A549 (cell line): ENCODE results near the gene MFAP4. TPM values are rescaled to one million over a fixed set of nuclear protein-coding genes. Genes with fewer than 3 reads are reported as not detected.
A peak's percentile ranks its signal among the peaks of the same experiment; 100 is the strongest.

Experiments used
- ATAC-seq, 2 experiments: fragments of 200-7000 bp in 1 of 2; fragments of >200 bp in 1 of 2; cut with Nextera tagmentation in 1 of 2; cut with Tn5 transposase in 1 of 2; 3 replicates each; pipeline versions ENCODE4 v1.8.0 to v1.9.1; 2018 to 2020; ENCODE audit warnings: mild to moderate bottlenecking in 1 of 2, moderate library complexity in 1 of 2
- CTCF ChIA-PET: fragments of 300-600 bp; sonication (Branson Sonifier 250); formaldehyde crosslinking; extraction: SDS; loops from one replicate; lab custom pipeline; 2021; ENCODE audit warnings: antibody characterized with exemption, inconsistent platforms; lab: Yijun Ruan, JAX
- POLR2A ChIA-PET: fragments of 350-600 bp; formaldehyde crosslinking; extraction: SDS; loops from one replicate; lab custom pipeline; 2021; ENCODE audit warnings: antibody characterized with exemption, inconsistent platforms; lab: Yijun Ruan, JAX
- DNase-seq, 2 experiments: peaks; one replicate each; pipeline versions ENCODE4 v3.0.0 to v3.0.0-alpha.2; 2011 to 2016; ENCODE audit warnings: low read depth in 1 of 2, low spot score in 1 of 2
- FAIRE-seq: peaks from 2 replicates; lab custom pipeline; 2011; peaks lifted over from hg19 to GRCh38; lab: Jason Lieb, UNC
- H3K27ac ChIP-seq, 2 experiments: fragments of >200 bp; sonication (Bioruptor Twin); formaldehyde crosslinking; 3 replicates each; pipeline ENCODE4 v1.5.1; 2016 to 2017
- H3K4me1 ChIP-seq: fragments of >200 bp; sonication (Bioruptor Twin); formaldehyde crosslinking; 3 replicates; pipeline ENCODE4 v1.6.1; 2016
- H3K4me2 ChIP-seq: fragments of >200 bp; sonication (Bioruptor Twin); formaldehyde crosslinking; 3 replicates; pipeline ENCODE4 v1.6.1; 2016
- H3K4me3 ChIP-seq: fragments of >200 bp; sonication (Bioruptor Twin); formaldehyde crosslinking; 3 replicates; pipeline ENCODE4 v1.5.1; 2016
- H3K9me3 ChIP-seq: fragments of >200 bp; sonication (Bioruptor Twin); formaldehyde crosslinking; 3 replicates; pipeline ENCODE4 v1.6.1; 2016
- CEBPB ChIP-seq, 2 experiments: fragments of >200 bp in 1 of 2; sonication (Bioruptor Twin) in 1 of 2; formaldehyde crosslinking in 1 of 2; IDR thresholded peaks; 2 replicates each; pipeline ENCODE4 v1.6.1; 2012 to 2016
- EHMT2 ChIP-seq: fragments of 200-600 bp; sonication (generic); IDR thresholded peaks from 2 replicates; pipeline ENCODE4 v1.6.1; 2016; ENCODE audit warnings: antibody characterized with exemption, low read depth, mild to moderate bottlenecking, moderate library complexity
- FOSL2 ChIP-seq, 2 experiments: fragments of 450-650 bp in 1 of 2; fragments of >200 bp in 1 of 2; sonication (Bioruptor Twin) in 1 of 2; formaldehyde crosslinking; IDR thresholded peaks; 2 replicates each; pipeline versions ENCODE4 v1.5.0 to v1.6.1; 2016 to 2020; ENCODE audit warnings: mild to moderate bottlenecking in 1 of 2, moderate library complexity in 1 of 2
- FOXS1 ChIP-seq: fragments of 250-450 bp; sonication (Bioruptor Pico); IDR thresholded peaks from 2 replicates; pipeline ENCODE4 v1.5.0; 2020; ENCODE audit warnings: mild to moderate bottlenecking, moderate library complexity
- HDAC2 ChIP-seq: fragments of 200-600 bp; sonication (generic); IDR thresholded peaks from 2 replicates; pipeline ENCODE4 v1.6.1; 2016
- HOXA7 ChIP-seq: fragments of 250-450 bp; sonication (Bioruptor Pico); IDR thresholded peaks from 2 replicates; pipeline ENCODE4 v1.5.0; 2020; ENCODE audit warnings: mild to moderate bottlenecking, moderate library complexity
- JUNB ChIP-seq: fragments of >200 bp; sonication (Bioruptor Twin); formaldehyde crosslinking; IDR thresholded peaks from 2 replicates; pipeline ENCODE4 v1.6.1; 2016
- KDM1A ChIP-seq: fragments of 200-600 bp; sonication (generic); IDR thresholded peaks from 2 replicates; pipeline ENCODE4 v1.6.1; 2016; ENCODE audit warnings: low read depth, mild to moderate bottlenecking
- PHF8 ChIP-seq: fragments of 200-600 bp; sonication (generic); IDR thresholded peaks from 2 replicates; pipeline ENCODE4 v1.6.1; 2016; ENCODE audit warnings: low read depth, mild to moderate bottlenecking, antibody characterized with exemption, moderate library complexity, borderline replicate concordance
- ZSCAN20 ChIP-seq: fragments of 250-450 bp; sonication (Bioruptor Pico); IDR thresholded peaks from 2 replicates; pipeline ENCODE4 v1.8.0; 2022; ENCODE audit warnings: mild to moderate bottlenecking, moderate library complexity
- WGBS: methylation state at CpG from one replicate; pipeline ENCODE4 v1.1.6; 2017; ENCODE audit errors: missing lambda C conversion rate; 5-methylcytosine and 5-hydroxymethylcytosine counted together
- polyA plus RNA-seq, 4 experiments: library from polyadenylated mRNA; depleted of rRNA in 3 of 4; stranded (reverse); fragments of >200 nt; fragmentation: RNase III in 1 of 4; extraction: RNeasy Plus Mini Kit Qiagen cat#74134 plus additional on column Dnase treatment in 1 of 4; gene quantifications; 2 replicates in 3 of 4; 3 replicates in 1 of 4; pipeline ENCODE4 v1.2.3, GENCODE V29; 2011 to 2017
- TF ChIP-seq, protein P1 (sequence below): fragments of 200-600 bp; sonication (generic); IDR thresholded peaks from 2 replicates; pipeline ENCODE4 v1.6.1; 2016; ENCODE audit warnings: antibody characterized with exemption, mild to moderate bottlenecking, moderate library complexity
- TF ChIP-seq, protein P2 (sequence below): IDR thresholded peaks from 2 replicates; pipeline ENCODE4 v1.6.1; 2012
- TF ChIP-seq, protein P3 (sequence below): IDR thresholded peaks from 2 replicates; pipeline ENCODE4 v1.6.1; 2012
- TF ChIP-seq, protein P4 (sequence below): fragments of >200 bp; sonication (Bioruptor Twin); formaldehyde crosslinking; IDR thresholded peaks from 3 replicates; pipeline ENCODE4 v1.6.1; 2016

Gene MFAP4
- polyA plus RNA-seq, 2 of the 4 experiments (the other 2 are of a cell fraction), result 0.13 TPM; not detected in 1

DNA sequence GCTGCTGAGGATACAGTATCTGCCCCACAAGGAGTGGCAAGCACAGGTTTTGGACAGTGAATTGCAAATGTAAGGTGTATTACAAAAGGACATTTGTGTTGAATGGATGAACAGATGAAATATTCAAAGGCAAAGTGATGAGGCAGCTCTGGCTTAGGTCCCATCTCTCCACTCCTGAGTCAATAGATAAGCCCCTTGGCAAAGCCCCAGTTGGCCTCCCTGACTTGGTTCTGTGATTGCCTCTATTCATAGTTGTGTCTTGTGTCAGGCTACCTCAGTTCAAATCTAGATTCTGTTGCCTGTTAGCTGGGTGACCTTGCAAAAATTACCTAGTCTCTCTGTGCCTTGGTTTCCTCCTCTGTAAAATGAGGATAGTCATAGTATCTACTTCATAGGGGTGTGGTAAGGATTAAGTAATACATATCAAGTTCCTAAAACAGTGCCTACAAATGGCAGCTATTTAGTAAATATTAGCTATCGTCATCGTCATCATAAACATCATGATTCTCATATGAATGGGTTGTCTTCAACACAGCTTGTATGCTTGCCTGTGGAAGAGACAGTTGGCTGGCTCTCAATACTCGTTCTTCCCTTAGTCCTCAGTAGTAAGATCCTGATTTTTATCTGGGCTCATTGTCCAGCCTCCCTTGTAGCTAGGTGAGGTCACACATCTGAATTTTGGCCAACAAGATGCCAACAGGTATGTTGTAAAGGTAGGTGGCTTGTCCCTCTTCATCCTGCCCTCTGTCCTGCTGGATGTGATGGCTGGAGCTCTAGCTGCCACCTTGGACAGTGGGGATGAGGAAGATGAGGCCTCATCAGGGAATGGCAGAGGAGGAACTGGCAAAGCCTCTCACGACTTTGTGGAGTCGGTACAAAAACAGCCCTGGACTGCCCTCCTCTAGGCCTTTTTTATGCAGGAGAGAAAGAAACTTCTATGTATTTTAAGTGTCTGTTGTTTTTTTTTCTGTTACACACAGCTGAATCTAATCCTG lies 2.1 kb upstream of the MFAP4 start:
- POLR2A ChIA-PET, result interaction anchor here (5.3 kb wide), 1 partner anchor 11 kb away, joined by 45 read pairs; the partner anchor contains the start of gene MAPK7
- no peak for ATAC-seq
- TF ChIP-seq PHF8 (peak; percentile 24; the same call in 1 of the 2 replicates), JUNB (no peak)
- TF ChIP-seq, protein P1, sequence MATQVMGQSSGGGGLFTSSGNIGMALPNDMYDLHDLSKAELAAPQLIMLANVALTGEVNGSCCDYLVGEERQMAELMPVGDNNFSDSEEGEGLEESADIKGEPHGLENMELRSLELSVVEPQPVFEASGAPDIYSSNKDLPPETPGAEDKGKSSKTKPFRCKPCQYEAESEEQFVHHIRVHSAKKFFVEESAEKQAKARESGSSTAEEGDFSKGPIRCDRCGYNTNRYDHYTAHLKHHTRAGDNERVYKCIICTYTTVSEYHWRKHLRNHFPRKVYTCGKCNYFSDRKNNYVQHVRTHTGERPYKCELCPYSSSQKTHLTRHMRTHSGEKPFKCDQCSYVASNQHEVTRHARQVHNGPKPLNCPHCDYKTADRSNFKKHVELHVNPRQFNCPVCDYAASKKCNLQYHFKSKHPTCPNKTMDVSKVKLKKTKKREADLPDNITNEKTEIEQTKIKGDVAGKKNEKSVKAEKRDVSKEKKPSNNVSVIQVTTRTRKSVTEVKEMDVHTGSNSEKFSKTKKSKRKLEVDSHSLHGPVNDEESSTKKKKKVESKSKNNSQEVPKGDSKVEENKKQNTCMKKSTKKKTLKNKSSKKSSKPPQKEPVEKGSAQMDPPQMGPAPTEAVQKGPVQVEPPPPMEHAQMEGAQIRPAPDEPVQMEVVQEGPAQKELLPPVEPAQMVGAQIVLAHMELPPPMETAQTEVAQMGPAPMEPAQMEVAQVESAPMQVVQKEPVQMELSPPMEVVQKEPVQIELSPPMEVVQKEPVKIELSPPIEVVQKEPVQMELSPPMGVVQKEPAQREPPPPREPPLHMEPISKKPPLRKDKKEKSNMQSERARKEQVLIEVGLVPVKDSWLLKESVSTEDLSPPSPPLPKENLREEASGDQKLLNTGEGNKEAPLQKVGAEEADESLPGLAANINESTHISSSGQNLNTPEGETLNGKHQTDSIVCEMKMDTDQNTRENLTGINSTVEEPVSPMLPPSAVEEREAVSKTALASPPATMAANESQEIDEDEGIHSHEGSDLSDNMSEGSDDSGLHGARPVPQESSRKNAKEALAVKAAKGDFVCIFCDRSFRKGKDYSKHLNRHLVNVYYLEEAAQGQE, result 0 out of 2 replicates have a peak, but pooled peaks have one; percentile 13
- TF ChIP-seq, all 56 proteins: peak for 2
- H3K4me3 ChIP-seq, result no peak overlapping the region
- whole genome bisulfite sequencing, result 83% methylated on average over 5 of the region's 5 CpGs
- H3K9me3 ChIP-seq, result no peaks in the 10 kb centered on the region
- FAIRE-seq, result no peak
- H3K4me1 ChIP-seq, result peaks cover 33% of the 10 kb centered on the region
- H3K4me2 ChIP-seq, result no peak overlapping the region
- CTCF ChIA-PET, result interaction anchor here (0.7 to 6.0 kb wide), 9 partner anchors 9 to 373 kb away, joined by 3 to 44 read pairs (median 4); partner anchors contain the start of genes B9D1 and MAPK7
- H3K27ac ChIP-seq, result no peak overlapping the region
- no peak for DNase-seq

DNA sequence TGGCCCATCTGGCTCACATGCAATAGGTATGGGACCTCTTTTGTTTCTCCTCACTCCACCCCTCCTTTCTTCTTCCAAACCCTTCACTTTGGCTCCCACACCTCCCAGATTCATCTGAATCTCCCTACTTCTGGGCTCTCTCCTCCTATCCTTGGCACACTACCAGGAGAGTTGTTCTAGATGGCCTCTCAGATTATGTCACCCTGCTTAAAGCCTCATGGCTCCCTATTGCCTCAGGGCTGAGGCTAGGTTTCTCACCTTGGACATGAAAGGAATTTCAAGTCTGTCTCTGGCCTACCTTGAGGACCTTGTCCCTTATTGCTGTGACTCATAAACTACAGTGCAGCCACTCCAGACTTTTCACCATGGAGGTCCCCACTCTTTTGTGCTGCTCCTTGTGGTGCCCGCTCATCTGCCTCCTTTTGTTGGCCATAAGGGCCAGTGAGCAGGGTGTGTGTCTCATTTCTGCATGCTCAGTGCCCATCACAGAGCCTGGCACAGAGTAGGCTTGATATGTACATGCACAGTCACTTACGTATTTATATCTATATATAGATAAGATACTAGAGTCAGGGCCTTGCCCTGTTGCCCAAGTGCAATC lies 1.0 kb upstream of the MFAP4 start:
- H3K27ac ChIP-seq, result peak overlapping the region; percentile 56 to 80
- H3K4me2 ChIP-seq, result peak overlapping the region; percentile 33
- DNase-seq, result no peak
- no peak for ATAC-seq
- ChIA-PET POLR2A (interaction anchor here (5.3 kb wide), 1 partner anchor 10 kb away, joined by 45 read pairs; the partner anchor contains the start of gene MAPK7), CTCF (interaction anchor here (0.8 to 6.0 kb wide), 4 partner anchors 8 to 59 kb away, joined by 3 to 44 read pairs (median 21); partner anchors contain the start of genes B9D1 and MAPK7)
- no peak overlapping the region for H3K4me3 ChIP-seq
- peaks cover 33% of the 10 kb centered on the region for H3K4me1 ChIP-seq
- H3K9me3 ChIP-seq, result no peaks in the 10 kb centered on the region
- TF ChIP-seq, protein P2, sequence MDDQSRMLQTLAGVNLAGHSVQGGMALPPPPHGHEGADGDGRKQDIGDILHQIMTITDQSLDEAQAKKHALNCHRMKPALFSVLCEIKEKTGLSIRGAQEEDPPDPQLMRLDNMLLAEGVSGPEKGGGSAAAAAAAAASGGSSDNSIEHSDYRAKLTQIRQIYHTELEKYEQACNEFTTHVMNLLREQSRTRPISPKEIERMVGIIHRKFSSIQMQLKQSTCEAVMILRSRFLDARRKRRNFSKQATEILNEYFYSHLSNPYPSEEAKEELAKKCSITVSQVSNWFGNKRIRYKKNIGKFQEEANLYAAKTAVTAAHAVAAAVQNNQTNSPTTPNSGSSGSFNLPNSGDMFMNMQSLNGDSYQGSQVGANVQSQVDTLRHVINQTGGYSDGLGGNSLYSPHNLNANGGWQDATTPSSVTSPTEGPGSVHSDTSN, result no peak
- TF ChIP-seq EHMT2, result no peak
- TF ChIP-seq, all 56 proteins: peak for 0
- FAIRE-seq, result no peak
- 93% methylated on average over 2 of the region's 2 CpGs for WGBS

DNA sequence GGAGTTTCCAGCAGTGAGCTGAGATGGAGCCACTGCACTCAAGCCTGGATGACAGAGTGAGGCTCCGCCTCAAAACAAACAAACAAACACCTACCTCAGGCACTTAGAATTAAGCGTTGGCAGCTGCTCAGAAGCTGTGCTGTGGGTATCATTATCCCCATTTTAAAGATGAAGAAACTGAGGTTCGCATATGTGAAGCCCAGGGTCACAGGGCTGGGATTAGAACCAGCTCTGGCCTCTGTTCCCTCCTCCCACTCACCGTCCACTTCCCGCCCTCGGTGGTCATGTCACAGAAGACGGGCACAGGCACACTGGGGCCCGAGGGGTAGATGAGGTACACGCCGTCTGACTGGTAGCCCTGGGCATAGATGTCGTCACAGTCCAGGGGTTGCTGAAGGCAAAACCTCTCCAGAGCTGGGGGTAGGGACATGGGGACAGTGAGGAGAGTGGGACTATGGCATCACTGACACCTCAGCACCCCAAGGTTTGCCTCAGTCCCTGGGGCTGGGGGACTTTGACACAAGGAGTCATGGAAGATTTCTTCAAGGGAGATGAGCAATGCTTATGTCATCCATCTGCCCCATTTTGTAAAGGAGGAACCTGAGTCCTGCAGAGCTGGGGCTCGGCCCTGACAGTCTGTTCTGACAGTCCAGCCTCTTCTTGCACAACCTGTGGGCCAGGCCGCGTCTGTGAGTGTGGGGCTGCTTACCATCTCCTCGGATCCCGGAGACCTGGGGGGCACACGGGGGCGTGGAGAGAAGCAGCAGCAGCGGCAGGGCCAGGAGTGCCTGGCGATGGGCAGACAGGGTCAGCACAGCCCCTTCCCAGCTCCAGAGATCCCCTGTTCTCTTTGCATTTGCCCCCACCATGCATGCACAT lies 700 bp downstream of the MFAP4 start:
- DNase-seq (peak; percentile 73 to 79), FAIRE-seq (no peak), ATAC-seq (peak; percentile 72 to 79)
- H3K27ac ChIP-seq, result peak overlapping the region; percentile 56 to 80
- peak overlapping the region; percentile 33 for H3K4me2 ChIP-seq
- ChIA-PET POLR2A (interaction anchor here (0.8 to 5.3 kb wide), 2 partner anchors 8 to 32 kb away, joined by 4 to 45 read pairs; partner anchors contain the start of gene MAPK7), CTCF (interaction anchor here (0.7 to 6.0 kb wide), 11 partner anchors 11 to 361 kb away, joined by 3 to 44 read pairs (median 3); partner anchors contain the start of gene B9D1)
- no peak overlapping the region for H3K4me3 ChIP-seq
- H3K4me1 ChIP-seq, result peaks cover 33% of the 10 kb centered on the region
- WGBS, result 59% methylated on average over 20 of the region's 20 CpGs
- 0 out of 2 replicates have a peak, but pooled peaks have one; percentile 21 for TF ChIP-seq FOSL2 (IDR thresholded peaks at IDR 0.05)
- TF ChIP-seq FOSL2 (CRISPR knock-in tag; IDR thresholded peaks at IDR 0.05), result peak; percentile 54
- TF ChIP-seq CEBPB (IDR thresholded peaks at IDR 0.05), result peak; percentile 74 to 75; a peak in 2 of 4 replicates
- TF ChIP-seq, protein P3, sequence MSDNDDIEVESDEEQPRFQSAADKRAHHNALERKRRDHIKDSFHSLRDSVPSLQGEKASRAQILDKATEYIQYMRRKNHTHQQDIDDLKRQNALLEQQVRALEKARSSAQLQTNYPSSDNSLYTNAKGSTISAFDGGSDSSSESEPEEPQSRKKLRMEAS, result peak; percentile 22; the same call in 1 of the 2 replicates
- TF ChIP-seq FOXS1 (CRISPR knock-in tag), result no peak
- no peak for TF ChIP-seq ZSCAN20 (CRISPR knock-in tag)
- peak; percentile 63; the same call in 1 of the 2 replicates for TF ChIP-seq KDM1A
- TF ChIP-seq JUNB, result peak; percentile 36; the same call in 1 of the 2 replicates
- no peak for TF ChIP-seq HOXA7
- TF ChIP-seq, protein P4, sequence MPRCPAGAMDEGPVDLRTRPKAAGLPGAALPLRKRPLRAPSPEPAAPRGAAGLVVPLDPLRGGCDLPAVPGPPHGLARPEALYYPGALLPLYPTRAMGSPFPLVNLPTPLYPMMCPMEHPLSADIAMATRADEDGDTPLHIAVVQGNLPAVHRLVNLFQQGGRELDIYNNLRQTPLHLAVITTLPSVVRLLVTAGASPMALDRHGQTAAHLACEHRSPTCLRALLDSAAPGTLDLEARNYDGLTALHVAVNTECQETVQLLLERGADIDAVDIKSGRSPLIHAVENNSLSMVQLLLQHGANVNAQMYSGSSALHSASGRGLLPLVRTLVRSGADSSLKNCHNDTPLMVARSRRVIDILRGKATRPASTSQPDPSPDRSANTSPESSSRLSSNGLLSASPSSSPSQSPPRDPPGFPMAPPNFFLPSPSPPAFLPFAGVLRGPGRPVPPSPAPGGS, result no peak
- TF ChIP-seq HDAC2, result 0 out of 2 replicates have a peak, but pooled peaks have one; percentile 26
- H3K9me3 ChIP-seq, result no peaks in the 10 kb centered on the region
